ENCODE measurements around the gene HOXA11.

Gene HOXA11

DNA sequence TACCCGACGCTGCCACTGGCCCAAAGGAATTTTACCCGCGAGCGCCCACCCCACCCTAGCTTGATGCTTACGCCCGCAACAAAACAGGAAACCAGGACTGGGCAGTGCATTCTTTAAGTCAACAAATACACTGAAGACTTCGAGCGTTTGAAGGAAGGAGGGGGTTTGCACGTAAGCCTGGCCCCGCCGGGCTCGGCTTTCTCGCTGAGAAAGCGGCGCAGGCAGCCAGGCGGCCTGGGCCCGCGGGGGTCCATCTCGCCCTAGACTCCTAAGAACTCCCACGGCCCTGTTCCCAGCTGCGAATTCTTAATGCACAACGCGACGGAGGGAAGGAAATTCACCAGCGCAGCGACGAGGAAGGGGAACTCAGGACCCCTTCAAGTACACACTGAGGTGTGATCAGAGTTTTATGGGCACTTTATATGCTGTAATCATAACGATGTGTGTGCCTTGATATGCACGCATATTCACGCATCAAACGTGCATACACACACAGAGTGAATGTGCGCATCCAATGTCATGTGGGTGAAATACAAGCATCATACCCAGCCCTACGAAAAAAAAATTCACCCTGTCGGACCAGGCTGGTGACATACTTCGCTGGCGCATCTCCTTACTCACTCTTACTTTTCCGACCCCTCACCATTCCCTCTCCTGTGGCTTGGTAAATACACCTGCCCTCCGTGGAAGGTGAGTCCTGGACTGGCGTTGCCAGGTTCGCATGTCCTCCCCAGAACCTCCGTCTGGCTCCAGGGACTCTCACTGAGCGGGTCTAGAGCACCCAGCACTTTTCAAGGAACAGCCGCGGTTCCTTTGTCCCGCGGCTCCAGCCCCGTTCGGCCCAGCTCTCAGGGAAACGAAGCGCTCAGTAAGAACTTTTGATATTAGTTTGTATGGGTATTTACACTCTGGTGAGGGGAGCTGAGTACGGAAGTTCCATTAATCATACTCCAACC, 20.6 kb upstream of the HOXA11 start:
- no peak for DNase-seq (ENCODE audit: low read depth)

DNA sequence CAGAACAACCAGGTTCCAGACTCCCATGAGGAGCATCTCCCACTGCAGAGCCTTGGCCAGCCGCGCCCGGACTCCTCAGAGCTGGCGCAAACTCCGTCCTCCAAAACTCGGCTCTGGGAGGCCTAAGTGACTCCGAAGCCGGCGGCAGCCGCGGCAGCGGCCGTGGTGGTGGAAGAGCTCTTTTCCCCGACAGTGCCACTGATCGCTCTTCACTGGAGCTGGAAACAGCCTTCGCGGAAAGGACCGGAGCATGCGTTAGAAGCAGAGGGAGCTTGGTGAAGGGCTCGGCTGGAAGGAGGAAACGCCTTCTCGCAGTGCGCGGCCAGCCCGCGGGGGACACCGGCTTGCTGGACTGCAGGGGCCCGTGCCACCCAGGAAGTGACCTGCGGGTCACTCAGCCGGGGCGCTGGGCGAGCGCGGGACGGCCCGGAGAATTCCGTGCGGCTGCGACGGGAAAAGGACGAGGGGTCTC, 19.9 kb upstream of the HOXA11 start:
- no peak for DNase-seq (ENCODE audit: low read depth)

DNA sequence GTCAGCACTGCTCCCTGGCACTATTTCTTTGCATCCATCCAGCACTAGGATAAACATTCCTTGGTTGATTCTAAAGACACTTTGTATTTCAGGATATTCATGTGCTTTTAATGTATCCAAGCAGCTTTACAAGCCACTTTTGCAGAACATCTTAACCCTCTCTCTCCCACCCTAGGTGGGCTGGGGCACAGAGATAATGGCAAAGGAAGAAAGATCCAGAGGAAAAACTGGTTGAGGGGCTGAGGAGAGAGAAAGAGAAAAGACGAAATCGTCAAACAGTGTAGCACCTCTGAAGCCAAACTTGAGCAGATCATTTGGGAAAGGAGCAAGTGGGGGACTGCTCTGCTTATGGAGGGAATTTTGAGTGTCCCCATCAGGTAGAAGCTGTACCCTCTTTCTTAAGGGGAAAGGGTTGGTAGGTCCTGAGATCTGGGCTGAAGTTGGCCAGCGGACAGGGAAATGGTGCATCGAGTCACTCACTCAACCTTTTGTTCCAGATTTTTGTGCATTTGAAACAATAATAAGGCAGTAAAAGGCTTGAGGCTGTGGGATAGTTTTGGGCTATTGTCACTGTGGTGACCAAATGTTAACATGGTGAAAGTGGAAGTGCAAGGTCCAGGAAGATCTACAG, 19.0 kb upstream of the HOXA11 start:
- DNase-seq (ENCODE audit: low read depth): no peak

DNA sequence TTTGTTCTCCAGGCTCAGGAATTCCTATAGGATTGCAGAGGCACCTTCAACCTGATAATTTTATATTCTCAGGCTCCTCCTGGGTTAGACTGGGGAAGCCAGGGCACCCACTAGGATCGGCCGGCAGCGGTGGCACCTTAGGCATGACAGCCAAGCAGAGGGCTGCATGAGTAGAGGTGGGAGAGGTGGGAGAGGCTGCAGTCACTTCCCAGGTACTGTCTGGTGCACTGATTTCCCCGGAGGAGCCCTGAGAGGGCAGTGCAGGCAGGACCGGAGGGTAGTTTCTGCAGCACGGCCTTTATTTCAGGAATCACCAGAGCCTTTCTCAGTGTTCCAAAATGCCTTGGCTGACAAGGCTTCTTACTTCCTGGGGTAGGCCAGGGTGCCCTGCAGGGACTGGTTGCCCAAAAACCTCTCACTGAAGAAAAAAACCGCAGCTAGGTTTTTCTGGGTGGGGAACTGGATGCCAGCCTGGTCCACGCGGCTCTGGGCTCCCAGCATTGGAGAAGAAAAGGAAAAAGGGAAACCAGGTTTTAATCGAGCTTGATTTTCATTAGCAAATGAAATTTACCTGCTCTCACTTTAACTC, 18.4 kb upstream of the HOXA11 start:
- no peak for DNase-seq (ENCODE audit: low read depth)

DNA sequence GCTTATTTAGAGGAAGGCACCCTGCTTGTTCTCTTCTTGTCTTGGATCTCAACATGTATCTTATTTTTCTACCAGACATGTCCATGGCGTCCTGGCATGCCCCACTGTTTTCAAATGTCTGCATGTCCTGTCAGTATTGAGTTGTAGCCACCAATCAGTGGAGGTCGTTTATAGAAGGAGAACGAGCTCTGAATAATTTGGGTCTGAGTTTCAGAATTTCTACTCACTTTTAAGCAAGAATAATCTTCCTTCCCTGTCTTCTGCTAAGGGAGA, 17.8 kb upstream of the HOXA11 start:
- no peak for DNase-seq (ENCODE audit: low read depth)

DNA sequence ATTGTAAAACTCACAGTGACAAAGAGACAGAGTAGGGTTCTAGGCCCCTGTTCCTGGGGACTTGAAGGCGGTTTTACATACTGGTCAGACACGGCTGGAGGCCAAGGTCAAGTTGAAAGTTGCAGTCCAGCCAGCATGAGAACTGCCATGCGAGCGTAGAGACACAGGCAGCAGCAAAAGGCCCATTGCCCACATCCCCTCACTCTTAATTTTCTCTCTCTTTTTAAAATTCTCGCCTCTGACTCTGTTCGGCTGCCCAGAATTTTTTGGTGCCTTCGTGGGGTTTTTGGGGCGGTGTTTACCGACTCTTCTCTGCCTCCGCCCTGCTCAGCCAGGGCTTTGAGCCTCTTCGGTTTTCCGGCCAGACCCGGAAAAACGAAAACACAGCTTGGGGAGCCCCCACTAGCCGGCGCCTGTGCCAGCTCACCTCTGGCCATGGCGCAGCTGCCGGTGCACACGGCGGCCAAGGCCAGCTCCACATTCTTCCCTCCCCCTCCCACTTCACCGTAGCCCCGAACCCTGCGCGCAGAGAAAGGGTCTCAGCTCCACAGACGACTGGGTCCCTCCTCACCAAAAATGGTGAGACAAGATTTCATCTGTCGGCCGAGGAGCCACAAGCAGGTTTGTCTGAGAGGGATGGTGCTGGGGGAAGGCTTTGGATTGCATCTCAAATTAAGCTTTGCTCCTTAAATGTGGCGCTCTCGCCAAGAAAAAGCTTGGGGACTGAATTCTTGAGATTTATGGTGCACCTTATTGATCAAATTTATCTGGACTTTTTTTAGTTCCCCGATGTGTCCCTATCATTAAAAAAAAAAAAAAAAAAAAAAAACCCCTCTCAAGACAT, 17.2 kb upstream of the HOXA11 start:
- DNase-seq (ENCODE audit: low read depth): no peak

DNA sequence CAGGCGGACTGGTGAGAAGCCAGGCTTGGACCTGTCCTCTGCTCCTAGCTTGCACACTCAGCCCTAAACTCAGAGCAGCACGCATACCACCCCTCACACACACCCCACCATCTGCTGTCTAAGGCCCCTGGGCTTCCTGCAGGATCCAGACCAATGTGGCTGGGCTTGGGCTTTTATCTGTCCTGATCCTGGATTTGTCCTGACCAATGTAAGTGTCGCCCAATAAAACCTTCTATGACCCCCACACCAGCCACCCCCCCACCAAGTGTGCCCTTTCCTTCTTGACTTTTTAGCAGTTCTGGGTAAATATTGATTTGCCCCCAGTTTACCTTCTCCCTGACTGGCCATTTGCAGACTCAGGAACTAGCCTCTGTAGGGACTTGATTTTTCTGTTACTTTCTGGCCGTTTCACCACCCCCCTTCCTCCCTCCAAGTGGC, 16.6 kb upstream of the HOXA11 start:
- no peak for DNase-seq (ENCODE audit: low read depth)

DNA sequence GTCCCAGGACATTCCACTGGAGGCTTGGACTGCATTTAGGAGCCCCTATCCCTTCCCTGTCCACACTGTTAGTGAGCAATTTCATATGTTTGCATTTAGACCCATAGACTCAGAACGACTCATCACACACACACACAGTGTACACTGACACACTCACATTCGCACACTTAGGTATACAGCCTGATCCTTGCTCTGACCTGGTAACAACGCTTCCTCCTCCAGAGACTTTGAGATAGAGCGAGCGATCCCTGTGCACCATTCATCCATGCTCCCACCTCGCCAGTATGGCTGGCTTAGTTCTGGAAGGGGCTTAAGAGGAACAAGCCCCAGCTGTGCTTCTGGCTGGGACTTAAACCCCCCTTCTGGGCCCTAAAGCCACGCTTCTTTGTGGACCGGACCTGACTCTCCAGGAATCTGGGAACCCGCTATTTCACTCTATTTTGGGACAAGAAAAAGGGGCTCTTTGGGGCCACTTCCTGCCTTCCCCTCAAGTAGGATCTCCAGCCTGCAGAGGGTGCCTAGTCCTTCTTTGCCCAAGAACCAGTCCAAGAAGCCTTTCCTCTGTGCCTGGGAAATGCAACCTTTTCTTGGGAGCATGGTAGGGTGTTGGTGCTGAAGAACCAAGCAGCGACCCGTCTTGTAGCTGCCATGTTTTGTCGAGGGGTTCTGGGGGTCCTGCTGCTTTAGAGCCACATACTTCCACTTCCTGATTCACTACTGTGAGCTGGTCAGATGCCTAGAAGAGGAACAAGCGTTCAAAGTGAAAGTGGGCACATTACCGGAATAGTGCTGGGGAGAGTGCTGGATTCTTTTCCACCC, 15.9 kb upstream of the HOXA11 start:
- DNase-seq (ENCODE audit: low read depth): no peak

DNA sequence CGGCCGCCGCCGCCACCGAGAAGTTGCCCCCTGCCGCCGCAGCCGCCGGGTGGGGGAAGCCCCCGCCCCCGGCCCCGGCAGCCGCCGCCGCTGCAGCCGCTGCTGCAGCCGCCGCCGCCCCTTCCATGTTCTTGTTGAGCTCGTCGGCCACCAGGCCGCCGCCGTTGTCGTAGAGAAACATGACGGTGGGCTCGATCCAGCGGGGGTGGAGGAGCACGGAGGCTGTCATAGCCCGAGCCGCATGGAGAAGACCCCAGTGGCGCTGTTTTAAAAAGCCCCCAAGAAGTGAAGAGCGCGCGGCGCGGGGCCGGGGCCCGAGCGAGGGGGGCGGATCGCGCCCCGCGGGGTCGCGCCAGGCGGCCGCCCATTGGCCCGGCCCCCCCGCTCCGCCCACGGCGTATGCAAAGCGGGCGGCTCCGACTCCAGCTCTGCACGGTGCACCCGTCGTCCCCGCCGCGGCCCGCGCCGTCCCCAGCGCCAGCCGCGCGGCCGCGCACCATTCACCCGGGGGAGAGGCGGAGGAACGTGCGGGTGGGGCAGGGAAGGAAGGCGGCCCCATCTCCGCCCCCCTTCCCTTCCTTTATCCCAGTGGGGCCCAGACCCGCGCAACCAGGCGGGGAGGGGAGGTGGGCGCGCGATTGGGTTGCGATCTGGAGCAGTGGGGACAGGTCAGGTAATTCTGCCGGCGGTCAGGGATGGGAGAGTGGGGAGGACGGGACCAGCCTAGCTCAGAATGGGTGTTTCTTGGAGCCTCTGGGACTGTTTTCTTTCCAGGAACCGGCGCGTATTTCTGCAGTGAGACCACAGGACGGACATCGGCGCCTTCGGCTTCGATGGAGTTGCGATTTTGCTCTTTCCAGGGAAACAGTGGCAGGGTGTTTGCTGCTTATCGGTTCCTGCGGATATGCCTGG, 15.1 kb upstream of the HOXA11 start, which contains the start of gene HOXA13:
Gene HOXA13, minus strand, starts transcription at position 243 of the 912 bp plus-strand sequence. Its CDS starts 14 bp downstream, at position 229.
- DNase-seq (ENCODE audit: low read depth): no peak

DNA sequence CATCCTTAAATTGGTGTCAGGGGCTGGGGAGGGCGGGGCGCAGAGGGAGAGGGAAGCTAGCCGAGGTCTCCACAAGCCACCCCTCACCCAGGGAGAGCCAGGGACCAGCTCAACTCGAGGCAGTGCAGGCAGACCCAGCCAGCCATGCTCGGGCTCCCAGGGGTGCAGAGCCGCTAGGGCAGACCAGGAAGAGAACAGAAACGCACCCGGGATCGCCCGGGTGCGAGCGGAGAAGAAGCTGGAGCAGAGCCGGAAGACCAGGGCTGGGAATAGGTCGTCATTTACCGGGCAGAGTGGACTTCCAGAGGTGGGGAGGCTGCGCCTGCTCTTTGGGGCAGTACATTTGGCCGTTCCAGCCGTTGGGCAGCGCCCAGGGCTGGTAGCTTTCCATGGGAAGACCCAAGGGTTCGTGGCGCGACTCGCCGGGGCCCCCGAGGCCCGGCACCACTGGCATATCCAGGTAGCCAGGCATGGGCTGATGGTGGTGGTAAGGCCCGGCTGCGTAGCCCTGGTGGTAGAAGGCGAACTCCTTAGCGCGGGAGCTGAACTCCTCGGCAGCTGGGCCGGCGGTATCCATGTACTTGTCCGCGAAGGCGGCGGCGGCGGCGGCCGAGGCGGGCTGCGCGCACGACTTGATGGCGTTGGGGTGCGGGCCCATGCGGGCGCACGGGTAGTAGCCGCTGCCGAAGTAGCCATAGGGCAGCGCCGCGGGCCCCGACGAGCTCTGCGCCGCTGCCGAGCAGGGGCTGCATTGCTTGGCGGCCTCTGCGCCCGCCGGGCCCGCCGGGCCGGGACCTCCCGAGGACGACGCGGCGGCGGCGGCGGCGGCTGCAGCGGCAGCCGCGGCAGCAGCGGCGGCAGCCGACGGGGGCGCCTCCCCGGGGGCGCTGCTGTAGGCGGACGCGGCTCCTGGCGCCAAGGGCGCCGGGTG, 14.1 kb upstream of the HOXA11 start:
- no peak for DNase-seq (ENCODE audit: low read depth)

DNA sequence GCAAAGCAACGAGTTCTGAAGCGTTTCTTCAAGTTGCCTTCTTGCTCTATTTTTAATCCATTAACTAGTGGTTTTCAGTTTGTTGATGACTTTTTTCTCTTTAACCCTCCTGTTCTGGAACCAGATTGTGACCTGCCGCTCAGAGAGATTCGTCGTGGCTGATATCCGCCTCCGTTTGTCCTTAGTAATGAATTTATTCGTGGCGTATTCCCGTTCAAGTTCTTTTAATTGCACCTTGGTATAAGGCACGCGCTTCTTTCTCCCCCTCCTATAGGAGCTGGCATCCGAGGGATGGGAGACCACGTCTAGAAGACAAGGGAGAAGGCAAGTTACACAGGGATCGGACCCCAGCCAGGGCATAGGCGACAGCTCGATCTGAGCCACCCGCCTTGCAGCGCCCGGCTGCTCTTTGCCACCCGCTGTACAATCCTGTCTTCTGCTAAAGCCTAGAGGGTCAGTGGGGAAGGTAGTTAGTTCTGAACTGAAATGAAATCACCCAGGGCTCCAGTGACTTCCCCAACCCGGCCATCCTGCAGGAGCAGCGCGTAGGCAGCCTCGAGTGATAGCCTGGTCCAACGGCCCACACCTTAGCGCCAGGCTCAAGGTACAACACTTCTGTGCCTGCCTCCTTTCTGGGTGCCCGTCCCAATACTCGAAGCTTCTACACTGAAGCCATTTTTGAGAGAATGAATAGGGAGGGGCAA, 13.3 kb upstream of the HOXA11 start:
- no peak for DNase-seq (ENCODE audit: low read depth)

DNA sequence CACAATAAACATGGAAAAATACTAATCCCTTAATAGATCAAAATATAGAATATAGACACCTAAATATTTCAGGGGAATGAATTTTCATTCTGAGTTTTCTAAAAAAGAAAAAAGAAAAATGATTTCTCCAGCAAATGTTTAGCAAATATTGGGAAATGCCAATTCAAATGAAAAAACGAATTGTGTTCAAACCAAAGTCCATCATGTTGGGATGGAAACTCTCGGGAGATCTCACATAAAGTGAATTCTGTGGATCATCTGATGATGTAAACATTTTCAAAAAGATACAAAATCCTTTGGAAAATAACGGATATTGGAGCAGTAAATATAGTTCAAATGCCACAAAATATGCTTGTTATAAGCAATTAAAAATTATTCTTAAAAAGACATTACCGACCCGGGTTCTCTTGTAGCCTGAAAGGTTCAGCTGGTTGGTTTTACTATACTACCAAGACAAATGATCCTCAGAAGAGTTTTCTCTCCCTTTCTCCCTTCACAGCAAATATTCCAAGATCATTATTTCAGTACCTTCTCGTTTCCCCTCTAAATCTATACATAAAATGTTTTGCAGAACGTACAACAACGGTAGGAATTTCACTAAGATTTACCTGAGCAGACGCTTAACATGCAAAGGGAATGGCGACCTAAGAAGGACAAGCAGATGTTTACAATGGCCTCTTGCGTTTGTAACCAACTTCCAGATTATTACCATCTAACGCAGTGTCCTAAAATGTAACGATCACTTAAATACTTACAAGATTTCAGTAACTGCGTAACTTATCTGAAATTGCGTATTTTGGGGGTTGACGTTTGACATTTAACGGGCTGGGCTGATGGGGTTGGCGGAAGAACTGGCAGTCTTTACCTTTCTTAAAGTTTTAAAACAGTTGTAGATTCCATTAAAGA, 12.4 kb upstream of the HOXA11 start:
- DNase-seq (ENCODE audit: low read depth): no peak

DNA sequence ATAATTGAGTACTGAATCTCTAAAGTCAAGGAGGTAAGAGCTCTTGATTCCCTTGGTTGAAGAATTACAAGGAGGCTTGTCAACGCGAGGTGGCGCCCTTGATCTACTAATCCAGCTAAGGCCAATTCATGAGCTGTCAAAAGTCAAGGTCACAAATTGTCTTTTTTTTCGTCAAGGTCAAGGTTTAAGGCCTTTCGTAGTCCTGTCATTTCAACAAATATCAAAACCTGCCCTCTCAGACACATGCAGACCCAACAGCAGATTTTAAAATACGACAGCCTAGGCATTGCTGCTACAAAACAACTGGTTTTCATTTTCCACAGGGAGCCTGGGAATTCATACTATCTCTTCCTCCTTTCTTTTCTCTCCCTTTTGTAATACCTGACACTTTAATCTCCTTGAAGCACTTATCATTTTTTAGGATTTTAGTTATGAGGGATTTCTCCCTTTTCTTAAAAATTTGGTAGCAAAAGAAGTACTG, 11.3 kb upstream of the HOXA11 start:
- peak; percentile 78 for DNase-seq (ENCODE audit: low read depth)

DNA sequence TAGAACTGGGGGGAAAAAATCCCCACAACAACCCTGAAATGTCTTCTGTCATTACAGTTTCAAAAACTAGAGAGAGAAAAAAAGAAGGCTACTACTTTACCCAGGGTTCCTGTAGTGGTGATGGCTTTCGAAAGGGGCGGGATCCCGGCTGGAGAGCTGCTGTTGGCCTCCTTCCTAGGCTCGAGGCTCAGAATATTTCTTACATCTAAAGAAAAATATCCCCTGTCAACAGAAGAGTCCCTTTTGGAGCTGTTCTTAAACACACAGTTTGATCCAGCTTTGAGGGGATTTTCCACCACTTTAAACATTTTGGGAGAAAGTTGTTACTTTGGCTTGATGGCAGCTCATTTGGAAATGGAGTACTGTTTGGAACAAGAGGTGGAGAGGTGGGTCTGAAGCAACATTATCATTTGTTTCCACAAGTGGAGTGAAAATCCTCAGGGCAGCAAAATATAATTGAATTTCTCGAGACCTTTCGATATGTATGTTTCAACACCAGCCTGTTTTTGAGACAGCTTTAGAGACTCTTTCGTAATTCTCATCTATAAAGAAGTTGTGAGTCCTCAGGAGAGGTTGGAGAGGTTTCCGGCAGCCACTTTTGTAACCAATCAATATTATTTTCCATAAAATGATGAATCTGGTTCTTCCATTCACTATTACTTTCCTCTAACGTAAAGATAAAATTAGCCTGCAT, 9.8 kb upstream of the HOXA11 start:
- DNase-seq (ENCODE audit: low read depth): no peak

DNA sequence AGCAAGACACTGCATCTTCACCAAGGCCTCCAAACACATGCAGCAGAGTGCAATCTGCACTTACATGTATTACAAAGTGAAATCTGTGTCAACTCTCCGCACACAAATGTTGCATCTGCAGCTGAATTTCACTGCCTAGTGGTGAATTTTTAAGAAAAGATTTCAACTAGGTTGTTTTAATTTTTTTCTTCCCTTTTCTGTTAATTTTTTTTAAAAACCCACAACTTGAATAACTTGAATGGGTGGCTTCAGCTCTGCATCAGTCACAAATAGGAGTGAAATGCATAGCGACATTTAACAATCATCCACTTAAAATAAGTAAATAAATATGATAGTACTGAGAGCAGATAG, 8.9 kb upstream of the HOXA11 start:
- DNase-seq (ENCODE audit: low read depth): no peak

DNA sequence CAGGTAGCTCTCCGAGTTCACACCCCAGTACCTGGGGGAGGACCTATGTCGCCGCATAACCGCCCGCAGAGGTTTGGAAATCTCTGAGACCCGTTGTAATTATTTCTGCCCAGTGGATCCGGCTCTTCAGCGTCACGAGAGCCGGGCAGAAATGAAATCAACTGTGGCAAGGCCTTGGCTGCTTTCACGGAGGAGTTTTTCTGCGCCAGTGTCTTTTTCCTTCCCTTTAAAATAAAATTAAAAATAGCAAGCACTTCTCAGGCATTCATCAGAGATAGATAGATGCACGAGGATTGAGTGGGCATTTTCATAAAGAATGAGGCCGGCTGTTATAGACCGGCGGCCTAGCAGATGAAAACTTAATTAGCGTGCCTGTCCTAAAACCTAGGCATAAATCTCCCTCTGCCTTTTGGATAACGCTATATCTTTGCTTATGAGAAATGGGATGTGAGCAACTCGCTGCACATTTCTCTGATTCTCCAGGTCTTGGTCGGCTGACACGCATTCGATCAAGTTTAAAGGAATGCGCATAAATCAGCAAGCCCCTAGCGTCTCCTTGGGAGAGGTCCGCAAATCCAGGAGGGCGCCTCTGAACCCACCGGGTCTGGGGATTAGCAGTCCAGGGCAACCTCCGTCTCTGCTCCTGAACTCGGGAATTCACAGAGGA, 8.4 kb upstream of the HOXA11 start:
- no peak for DNase-seq (ENCODE audit: low read depth)
